ENCODE results near the gene GLB1L2.
"Not testable (repeated sequence)": the region's sequence is repeated elsewhere in the genome, so short reads cannot be mapped to it uniquely, and the experiment has no call there.

GLB1L2 gene, protein sequence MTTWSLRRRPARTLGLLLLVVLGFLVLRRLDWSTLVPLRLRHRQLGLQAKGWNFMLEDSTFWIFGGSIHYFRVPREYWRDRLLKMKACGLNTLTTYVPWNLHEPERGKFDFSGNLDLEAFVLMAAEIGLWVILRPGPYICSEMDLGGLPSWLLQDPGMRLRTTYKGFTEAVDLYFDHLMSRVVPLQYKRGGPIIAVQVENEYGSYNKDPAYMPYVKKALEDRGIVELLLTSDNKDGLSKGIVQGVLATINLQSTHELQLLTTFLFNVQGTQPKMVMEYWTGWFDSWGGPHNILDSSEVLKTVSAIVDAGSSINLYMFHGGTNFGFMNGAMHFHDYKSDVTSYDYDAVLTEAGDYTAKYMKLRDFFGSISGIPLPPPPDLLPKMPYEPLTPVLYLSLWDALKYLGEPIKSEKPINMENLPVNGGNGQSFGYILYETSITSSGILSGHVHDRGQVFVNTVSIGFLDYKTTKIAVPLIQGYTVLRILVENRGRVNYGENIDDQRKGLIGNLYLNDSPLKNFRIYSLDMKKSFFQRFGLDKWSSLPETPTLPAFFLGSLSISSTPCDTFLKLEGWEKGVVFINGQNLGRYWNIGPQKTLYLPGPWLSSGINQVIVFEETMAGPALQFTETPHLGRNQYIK

GRCh38 chr11:134331354-134332188 lies at the start of gene GLB1L2:
GLB1L2 (plus strand) TSS chr11:134331988; CDS start chr11:134332062, 74 bp downstream.
- peak; percentile 81 for DNase-seq

DNA sequence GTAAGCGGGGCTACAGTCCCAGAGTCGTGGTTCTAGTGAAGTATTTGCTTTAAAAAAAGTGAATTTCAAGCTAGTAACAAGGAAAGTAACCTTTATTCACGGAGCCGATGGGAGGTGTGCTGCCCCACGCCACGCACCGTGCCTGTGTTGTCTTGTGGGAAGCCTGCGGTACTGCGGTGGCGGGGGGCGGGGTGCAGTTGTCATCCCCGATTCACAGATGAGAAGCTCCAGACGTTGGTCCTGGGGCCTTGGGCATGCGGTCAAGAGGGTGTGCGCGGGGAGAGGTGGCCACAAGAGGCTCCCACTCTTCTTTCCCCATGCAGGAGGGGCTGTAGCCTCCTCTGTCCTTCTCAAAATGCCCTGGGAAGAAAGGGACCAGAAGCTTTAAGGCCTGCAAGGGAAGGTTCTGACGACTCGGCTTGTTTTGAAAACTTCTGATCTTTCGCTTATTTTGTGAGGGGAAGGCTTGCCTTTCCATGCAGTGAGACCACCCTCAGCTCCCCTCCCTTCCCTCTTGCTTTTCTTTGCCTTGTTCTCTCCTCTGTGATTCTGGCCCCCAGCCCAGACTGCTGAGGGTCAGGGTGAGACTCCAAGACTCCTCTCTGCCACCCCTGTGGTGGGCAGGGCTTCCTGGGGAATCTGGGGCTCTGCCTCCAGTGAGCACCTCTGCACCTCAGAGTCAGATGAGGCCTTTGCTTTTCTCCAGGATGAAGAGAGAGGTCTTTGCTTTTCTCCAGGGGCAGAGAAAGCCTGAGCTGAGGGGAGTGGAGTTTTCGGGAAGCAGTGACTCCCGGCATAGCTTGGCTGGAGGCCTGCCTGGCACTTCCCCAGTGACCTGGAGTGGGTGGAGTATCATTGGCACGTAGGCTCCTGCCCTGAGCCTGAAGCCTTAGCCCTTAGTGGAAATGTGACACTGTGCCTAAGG lies 49.4 kb upstream of the GLB1L2 start:
- DNase-seq = no peak

GRCh38 chr11:134283461-134284230 lies 48.1 kb upstream of the GLB1L2 start:
- no peak for DNase-seq

GRCh38 chr11:134284349-134284748 lies 47.4 kb upstream of the GLB1L2 start:
- DNase-seq = not testable (repeated sequence)

GRCh38 chr11:134287561-134287960 lies 44.2 kb upstream of the GLB1L2 start:
- no peak for DNase-seq

DNA sequence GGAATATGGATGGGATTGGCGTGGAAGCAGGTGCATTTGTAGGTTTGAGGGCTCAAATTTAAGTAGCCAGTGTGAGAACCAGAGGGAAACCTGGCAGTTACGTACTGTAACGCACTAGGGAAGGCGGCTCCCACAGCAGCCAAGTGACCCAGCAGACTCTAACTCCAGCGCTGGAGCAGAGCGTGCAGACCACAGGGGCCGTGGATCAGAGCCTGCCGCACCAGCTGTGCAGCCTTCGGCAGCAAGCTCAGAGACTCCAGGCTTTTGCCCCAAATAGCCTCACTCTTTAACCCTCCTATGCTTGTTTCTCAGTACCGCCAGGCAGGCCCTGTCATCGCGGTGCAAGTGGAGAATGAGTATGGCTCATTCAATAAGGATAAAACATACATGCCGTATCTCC lies 43.3 kb upstream of the GLB1L2 start:
- no peak for DNase-seq

- no peak for DNase-seq
These were observed 42.6 kb upstream of the GLB1L2 start for GRCh38 chr11:134289167-134289566.

- DNase-seq = no peak
These were observed 42.0 kb upstream of the GLB1L2 start for GRCh38 chr11:134289789-134290188.

GRCh38 chr11:134290646-134291045 lies 41.1 kb upstream of the GLB1L2 start:
- DNase-seq = no peak

DNA sequence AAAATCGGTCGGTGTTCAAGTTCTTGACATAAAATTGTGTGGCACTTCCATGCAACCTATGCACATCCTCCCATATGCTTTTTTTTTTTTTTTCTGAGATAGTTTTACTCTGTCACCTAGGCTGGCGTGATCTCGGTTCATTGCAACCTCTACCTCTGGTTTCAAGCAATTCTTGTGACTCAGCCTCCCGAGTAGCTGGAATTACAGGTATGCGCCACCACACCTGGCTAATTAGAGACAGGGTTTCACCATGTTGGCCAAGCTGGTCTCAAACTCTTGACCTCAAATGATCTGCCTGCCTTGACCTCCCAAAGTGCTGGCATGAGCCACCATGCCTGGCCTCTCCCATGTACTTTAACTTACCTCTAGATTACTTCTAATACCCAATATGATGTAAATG lies 40.6 kb upstream of the GLB1L2 start:
- DNase-seq = no peak

DNA sequence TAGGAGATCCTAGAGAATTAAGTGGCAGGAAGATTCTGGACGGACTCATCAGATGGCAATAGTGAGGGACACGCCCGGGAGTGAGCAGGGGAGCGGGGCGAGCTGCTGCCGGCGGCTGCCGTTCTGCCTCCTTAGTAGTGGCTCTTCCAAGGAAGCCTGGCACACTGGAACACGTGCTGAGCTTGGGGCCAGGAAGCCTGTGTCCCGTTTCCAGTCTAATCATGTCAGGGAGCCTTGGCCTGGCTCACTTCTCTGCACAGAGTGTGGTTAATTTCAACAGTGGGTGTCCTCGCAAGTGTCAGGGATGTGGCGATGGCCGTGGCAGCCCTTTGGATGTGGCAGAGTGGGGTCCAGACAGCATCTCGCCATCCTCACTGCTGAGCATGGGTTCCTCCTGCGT lies 39.1 kb upstream of the GLB1L2 start:
- DNase-seq = no peak

- DNase-seq = no peak
These were observed 38.4 kb upstream of the GLB1L2 start for GRCh38 chr11:134293119-134294113.

- DNase-seq = no peak
These were observed 37.1 kb upstream of the GLB1L2 start for GRCh38 chr11:134294664-134295063.

DNA sequence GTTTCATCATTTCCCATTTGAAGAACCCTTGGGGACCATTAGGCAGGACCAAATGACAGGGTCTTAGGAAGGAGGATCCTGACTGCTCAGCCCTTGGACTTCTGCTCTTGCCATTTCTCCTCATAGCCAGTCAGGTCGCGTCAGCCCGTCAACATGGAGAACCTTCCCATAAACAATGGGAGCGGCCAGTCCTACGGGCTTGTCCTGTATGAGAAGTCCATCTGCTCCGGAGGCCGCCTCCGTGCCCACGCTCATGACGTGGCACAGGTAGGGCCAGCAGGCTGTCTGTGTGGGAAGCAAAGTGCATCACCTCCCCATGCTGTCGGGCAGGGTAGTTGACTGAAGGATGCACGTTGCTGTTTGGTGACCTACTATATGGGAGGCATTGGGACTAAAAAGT lies 19.6 kb upstream of the GLB1L2 start:
- no peak for DNase-seq

DNA sequence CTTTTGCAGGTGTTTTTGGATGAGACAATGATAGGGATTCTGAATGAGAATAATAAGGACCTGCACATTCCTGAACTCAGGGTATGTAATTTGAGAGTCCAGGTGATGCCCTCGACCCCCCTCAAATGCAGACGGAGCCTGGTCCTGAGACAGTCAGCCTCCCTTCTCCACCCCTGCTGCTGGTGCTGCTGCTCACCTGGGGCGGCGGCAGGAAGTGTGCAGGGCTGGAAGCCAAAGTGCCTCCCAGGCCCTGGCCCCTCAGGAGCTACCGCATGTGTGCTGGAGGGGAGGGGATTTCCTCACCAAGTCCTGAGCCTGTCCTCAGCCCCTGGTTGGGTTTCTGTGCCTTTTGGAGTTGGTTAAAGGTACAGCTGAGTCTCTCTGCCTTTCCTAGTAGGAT lies 19.0 kb upstream of the GLB1L2 start:
- no peak for DNase-seq

DNA sequence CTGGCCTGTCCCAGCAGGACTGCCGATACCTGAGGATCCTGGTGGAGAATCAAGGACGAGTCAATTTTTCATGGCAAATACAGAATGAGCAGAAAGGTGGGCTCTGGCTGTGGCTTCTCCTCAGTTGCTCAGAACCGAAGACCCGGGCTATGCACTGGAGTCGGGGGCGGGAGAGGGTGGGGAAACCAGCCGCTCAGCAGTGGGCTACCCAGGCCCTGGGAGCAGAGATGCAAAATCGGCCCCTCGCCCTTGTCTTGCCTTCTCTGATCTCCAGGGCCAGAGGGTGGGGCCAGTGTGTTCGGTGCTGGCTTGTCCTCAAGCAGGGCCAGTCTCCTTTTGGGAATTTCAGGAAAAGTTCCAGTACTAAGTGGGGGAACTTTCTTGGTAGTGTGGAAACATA lies 18.4 kb upstream of the GLB1L2 start:
- DNase-seq = no peak

- no peak for DNase-seq
These were observed 17.8 kb upstream of the GLB1L2 start for GRCh38 chr11:134313821-134314607.

GRCh38 chr11:134317103-134317502 lies 14.7 kb upstream of the GLB1L2 start:
- DNase-seq = no peak

DNA sequence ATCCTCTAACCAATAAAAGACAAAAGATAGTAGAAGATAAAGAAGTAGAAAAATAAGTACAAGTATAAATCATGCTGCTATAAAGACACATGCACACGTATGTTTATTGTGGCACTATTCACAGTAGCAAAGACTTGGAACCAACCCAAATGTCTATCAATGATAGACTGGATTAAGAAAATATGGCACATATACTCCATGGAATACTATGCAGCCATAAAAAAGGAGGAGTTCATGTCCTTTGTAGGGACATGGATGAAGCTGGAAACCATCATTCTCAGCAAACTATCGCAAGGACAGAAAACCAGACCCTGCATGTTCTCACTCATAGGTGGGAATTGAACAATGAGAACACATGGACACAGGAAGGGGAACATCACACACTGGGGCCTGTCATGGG lies 10.4 kb upstream of the GLB1L2 start:
- DNase-seq = not testable (repeated sequence)

DNA sequence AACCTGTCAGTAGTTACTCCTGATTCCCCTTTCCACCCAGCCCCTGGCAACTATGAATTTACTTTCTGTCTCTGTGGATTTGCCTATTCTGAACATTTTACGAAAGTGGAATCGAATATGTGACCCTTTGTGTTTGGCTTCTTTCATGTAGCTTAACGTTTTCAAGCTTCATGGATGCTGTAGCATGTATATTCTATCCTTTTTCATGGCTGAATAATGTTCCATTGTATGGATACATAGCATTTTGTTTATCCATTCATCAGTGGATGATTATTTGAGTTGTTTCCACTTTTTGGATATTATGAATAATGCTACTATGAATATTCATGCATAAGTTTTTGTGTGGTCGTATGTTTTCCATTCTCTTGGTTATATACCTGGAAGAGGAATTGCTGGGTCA lies 9.2 kb upstream of the GLB1L2 start:
- no peak for DNase-seq
